Measurements from ENCODE around the gene ZBTB7C.

The ZBTB7C gene

GRCh38 chr18:48176909-48177308, 232.3 kb downstream of the ZBTB7C start:
- no peak overlapping the region for H3K4me3 ChIP-seq (ENCODE audit: low read depth in 1 of 2, low read length in 2 of 2)
- no peak overlapping the region for H2AFZ ChIP-seq (ENCODE audit: low read depth, low read length)
- ATAC-seq (ENCODE audit: insufficient read depth, low read depth) (no peak), DNase-seq (no peak)
- 0 out of 2 replicates have a peak, but pooled peaks cover 3% of the 10 kb centered on the region for H4K20me1 ChIP-seq (ENCODE audit: insufficient read depth, low read length)
- H3K36me3 ChIP-seq (ENCODE audit: insufficient read depth, low read length), result no peaks in the 10 kb centered on the region
- no peak for TF ChIP-seq EZH2 (IDR thresholded peaks at IDR 0.05; ENCODE audit: borderline replicate concordance, low read depth, low read length, severe bottlenecking)
- TF ChIP-seq CTCF (IDR thresholded peaks at IDR 0.05; ENCODE audit: borderline replicate concordance, extremely low read depth, low read length, poor library complexity, severe bottlenecking), result no peak
- H3K4me1 ChIP-seq (ENCODE audit: insufficient read depth, low read length), result no peaks in the 10 kb centered on the region
- H3K9me3 ChIP-seq (ENCODE audit: insufficient read depth, low read length, severe bottlenecking), result no peaks in the 10 kb centered on the region
- no peak overlapping the region for H3K27ac ChIP-seq (ENCODE audit: low read length)
- H3K4me2 ChIP-seq (ENCODE audit: insufficient read depth, low read length), result no peak overlapping the region
- H3K79me2 ChIP-seq (ENCODE audit: insufficient read depth, low read length), result no peaks in the 10 kb centered on the region
- peaks cover 7% of the 10 kb centered on the region for H3K27me3 ChIP-seq (ENCODE audit: insufficient read depth, low read length, poor library complexity)
- H3K9ac ChIP-seq (ENCODE audit: low read depth, low read length), result no peak overlapping the region

GRCh38 chr18:48173557-48173956, 235.6 kb downstream of the ZBTB7C start:
- H3K79me2 ChIP-seq (ENCODE audit: insufficient read depth, low read length), result no peaks in the 10 kb centered on the region
- H3K4me3 ChIP-seq (ENCODE audit: low read depth in 1 of 2, low read length in 2 of 2), result no peak overlapping the region
- peaks cover 9% of the 10 kb centered on the region for H3K27me3 ChIP-seq (ENCODE audit: insufficient read depth, low read length, poor library complexity)

GRCh38 chr18:48172226-48173006, 236.8 kb downstream of the ZBTB7C start:
- Histone ChIP-seq H3K27ac (ENCODE audit: low read length) (no peak overlapping the region), H3K9ac (ENCODE audit: low read depth, low read length) (no peak overlapping the region), H3K4me1 (ENCODE audit: insufficient read depth, low read length) (no peaks in the 10 kb centered on the region), H3K9me3 (ENCODE audit: insufficient read depth, low read length, severe bottlenecking) (no peaks in the 10 kb centered on the region), H3K4me3 (ENCODE audit: low read depth in 1 of 2, low read length in 2 of 2) (no peak overlapping the region), H2AFZ (ENCODE audit: low read depth, low read length) (no peak overlapping the region), H3K36me3 (ENCODE audit: insufficient read depth, low read length) (no peaks in the 10 kb centered on the region), H3K4me2 (ENCODE audit: insufficient read depth, low read length) (no peak overlapping the region), H3K27me3 (ENCODE audit: insufficient read depth, low read length, poor library complexity) (peaks cover 16% of the 10 kb centered on the region), H4K20me1 (ENCODE audit: insufficient read depth, low read length) (0 out of 2 replicates have a peak, but pooled peaks cover 6% of the 10 kb centered on the region), H3K79me2 (ENCODE audit: insufficient read depth, low read length) (no peaks in the 10 kb centered on the region)
- TF ChIP-seq CTCF (IDR thresholded peaks at IDR 0.05; ENCODE audit: borderline replicate concordance, extremely low read depth, low read length, poor library complexity, severe bottlenecking) (no peak), EZH2 (IDR thresholded peaks at IDR 0.05; ENCODE audit: borderline replicate concordance, low read depth, low read length, severe bottlenecking) (no peak)
- ATAC-seq (ENCODE audit: insufficient read depth, low read depth) (no peak), DNase-seq (no peak)

More at GRCh38 chr18:48173557-48173956, 235.6 kb downstream of the ZBTB7C start:
- TF ChIP-seq CTCF (IDR thresholded peaks at IDR 0.05; ENCODE audit: borderline replicate concordance, extremely low read depth, low read length, poor library complexity, severe bottlenecking) (no peak), EZH2 (IDR thresholded peaks at IDR 0.05; ENCODE audit: borderline replicate concordance, low read depth, low read length, severe bottlenecking) (no peak)
- Histone ChIP-seq H3K27ac (ENCODE audit: low read length) (no peak overlapping the region), H3K9ac (ENCODE audit: low read depth, low read length) (no peak overlapping the region), H4K20me1 (ENCODE audit: insufficient read depth, low read length) (0 out of 2 replicates have a peak, but pooled peaks cover 6% of the 10 kb centered on the region), H3K4me2 (ENCODE audit: insufficient read depth, low read length) (no peak overlapping the region), H3K4me1 (ENCODE audit: insufficient read depth, low read length) (no peaks in the 10 kb centered on the region), H2AFZ (ENCODE audit: low read depth, low read length) (no peak overlapping the region), H3K9me3 (ENCODE audit: insufficient read depth, low read length, severe bottlenecking) (no peaks in the 10 kb centered on the region), H3K36me3 (ENCODE audit: insufficient read depth, low read length) (no peaks in the 10 kb centered on the region)
- DNase-seq (no peak), ATAC-seq (ENCODE audit: insufficient read depth, low read depth) (no peak)
